ENCODE measurements around the gene GATA1.

Gene GATA1

DNA sequence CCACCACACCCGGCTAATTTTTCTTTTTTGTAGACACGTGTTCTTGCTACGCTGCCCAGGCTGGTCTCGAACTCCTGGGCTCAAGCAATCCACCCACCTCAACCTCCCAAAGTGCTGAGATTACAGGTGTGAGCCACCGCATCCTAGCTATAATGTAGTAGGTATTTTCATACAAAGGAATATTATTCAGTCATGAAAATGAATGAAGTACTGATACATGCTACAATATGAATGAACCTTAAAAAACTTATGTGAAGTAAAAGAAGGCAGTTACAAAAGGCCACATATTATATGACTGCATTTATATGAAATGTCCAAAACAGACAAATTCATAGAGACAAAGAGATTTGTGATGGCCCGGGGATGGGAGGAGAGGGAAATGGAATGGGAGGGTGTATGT lies 4.7 kb upstream of the GATA1 start:
- in situ Hi-C loops (cut with MboI; ENCODE audit: low sequenced_read_pairs, unreplicated experiment): no loop called here
- TF ChIP-seq CTCF (IDR thresholded peaks at IDR 0.05; ENCODE audit: borderline replicate concordance, control extremely low read depth, extremely low read depth, insufficient read depth, missing control alignments): no peak
- no peak for DNase-seq (ENCODE audit: low spot score)

- no peak for TF ChIP-seq CTCF (IDR thresholded peaks at IDR 0.05; ENCODE audit: borderline replicate concordance, control extremely low read depth, extremely low read depth, insufficient read depth, missing control alignments)
- in situ Hi-C loops (cut with MboI; ENCODE audit: low sequenced_read_pairs, unreplicated experiment): no loop called here
- no peak for DNase-seq (ENCODE audit: low spot score)
Measured at GRCh38 chrX:48782216-48782615, 4.2 kb upstream of the GATA1 start.

DNA sequence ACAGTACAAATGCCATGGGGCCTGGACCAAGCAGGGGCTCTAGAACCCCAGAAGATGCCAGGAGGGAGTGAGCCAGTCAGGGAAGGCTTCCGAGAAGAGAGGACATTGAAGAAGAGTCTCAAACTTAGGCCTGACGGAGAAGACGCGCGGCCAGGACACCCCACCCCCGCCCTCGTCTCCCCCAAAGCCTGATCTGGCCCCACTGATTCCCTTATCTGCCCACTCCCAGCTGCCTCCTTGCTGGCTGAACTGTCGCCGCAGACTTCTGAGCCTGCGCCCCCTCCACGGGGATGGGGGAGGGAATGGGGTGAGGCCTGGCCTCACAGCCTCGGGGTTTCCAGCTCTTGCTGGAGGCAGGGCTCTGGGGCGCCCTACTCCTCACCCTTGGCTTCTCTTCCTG lies 3.6 kb upstream of the GATA1 start:
- no peak for DNase-seq (ENCODE audit: low spot score)
- no peak for TF ChIP-seq CTCF (IDR thresholded peaks at IDR 0.05; ENCODE audit: borderline replicate concordance, control extremely low read depth, extremely low read depth, insufficient read depth, missing control alignments)
- in situ Hi-C loops (cut with MboI; ENCODE audit: low sequenced_read_pairs, unreplicated experiment): no loop called here

DNA sequence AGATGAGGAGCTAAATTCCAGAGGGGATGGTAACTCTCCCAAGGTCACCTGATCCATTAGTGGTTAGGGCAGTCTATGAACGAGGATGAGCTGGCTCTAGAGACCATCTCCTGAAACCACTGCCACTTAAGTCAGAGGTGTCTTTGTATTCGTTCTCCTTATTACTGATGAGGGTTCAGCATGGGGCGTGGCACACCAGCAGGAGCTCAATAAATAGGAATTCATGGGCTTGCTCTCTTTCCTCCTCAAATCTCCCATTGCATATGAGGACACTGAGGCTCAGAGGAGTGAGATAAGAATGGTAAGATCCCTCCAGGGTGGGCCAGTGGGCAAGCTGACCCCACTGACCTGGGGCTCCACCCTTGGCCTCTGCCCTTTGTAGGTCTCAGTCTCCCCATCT lies 1.7 kb upstream of the GATA1 start:
- TF ChIP-seq CTCF (IDR thresholded peaks at IDR 0.05; ENCODE audit: borderline replicate concordance, control extremely low read depth, extremely low read depth, insufficient read depth, missing control alignments): no peak
- in situ Hi-C loops (cut with MboI; ENCODE audit: low sequenced_read_pairs, unreplicated experiment): no loop called here
- no peak for DNase-seq (ENCODE audit: low spot score)

GRCh38 chrX:48785186-48785539 lies 1.2 kb upstream of the GATA1 start:
- DNase-seq (ENCODE audit: low spot score): no peak
- TF ChIP-seq CTCF (IDR thresholded peaks at IDR 0.05; ENCODE audit: borderline replicate concordance, control extremely low read depth, extremely low read depth, insufficient read depth, missing control alignments): no peak
- in situ Hi-C loops (cut with MboI; ENCODE audit: low sequenced_read_pairs, unreplicated experiment): no loop called here

DNA sequence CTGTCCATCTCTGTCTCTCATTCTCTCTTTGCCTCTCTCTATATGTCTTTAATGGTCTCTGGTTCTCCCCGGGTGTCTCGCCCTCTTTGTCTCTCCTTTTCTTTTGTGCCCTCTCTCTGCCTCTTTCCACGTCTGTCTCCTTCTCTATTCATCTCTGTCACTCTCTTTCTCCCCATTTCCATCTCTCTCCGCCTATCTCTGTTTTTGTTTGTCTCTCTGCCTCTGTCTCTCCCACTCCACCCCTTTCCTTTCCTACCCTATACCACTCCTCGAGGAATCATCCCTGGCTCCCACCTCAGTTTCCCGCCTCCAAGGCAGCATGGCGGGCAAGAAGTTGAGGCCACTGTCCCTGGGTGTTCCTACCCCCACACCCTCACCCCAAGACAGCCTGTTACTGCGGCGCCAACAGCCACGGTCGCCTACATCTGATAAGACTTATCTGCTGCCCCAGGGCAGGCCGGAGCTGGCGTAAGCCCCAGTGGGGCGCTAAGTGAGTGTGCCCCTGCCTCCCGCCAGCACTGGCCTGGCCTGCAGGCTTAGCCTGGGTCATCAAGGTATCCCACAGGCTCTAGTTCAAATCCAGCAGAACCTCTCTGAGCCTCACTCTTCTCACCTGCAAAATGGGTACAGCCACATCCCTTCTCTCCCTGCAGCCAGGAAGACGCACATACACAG lies 713 bp upstream of the GATA1 start:
- no peak for TF ChIP-seq CTCF (IDR thresholded peaks at IDR 0.05; ENCODE audit: borderline replicate concordance, control extremely low read depth, extremely low read depth, insufficient read depth, missing control alignments)
- in situ Hi-C loops (cut with MboI; ENCODE audit: low sequenced_read_pairs, unreplicated experiment): no loop called here

More for the DNA sequence above, 713 bp upstream of the GATA1 start:
- DNase-seq (ENCODE audit: low spot score): no peak
